GM19452 (cell line): ENCODE data around the gene LPAR2.
A peak's percentile ranks its signal among the peaks of the same experiment; 100 is the strongest.

Source experiments
- ATAC-seq: cut with Tn5 transposase; IDR thresholded peaks from one replicate; pipeline ENCODE4 v1.9.1; 2021; ENCODE audit not compliant: unreplicated experiment

LPAR2 gene

GRCh38 chr19:19654441-19654840, 26.4 kb upstream of the LPAR2 start:
- ATAC-seq: no peak

GRCh38 chr19:19653597-19654147, 25.7 kb upstream of the LPAR2 start:
- no peak for ATAC-seq

DNA sequence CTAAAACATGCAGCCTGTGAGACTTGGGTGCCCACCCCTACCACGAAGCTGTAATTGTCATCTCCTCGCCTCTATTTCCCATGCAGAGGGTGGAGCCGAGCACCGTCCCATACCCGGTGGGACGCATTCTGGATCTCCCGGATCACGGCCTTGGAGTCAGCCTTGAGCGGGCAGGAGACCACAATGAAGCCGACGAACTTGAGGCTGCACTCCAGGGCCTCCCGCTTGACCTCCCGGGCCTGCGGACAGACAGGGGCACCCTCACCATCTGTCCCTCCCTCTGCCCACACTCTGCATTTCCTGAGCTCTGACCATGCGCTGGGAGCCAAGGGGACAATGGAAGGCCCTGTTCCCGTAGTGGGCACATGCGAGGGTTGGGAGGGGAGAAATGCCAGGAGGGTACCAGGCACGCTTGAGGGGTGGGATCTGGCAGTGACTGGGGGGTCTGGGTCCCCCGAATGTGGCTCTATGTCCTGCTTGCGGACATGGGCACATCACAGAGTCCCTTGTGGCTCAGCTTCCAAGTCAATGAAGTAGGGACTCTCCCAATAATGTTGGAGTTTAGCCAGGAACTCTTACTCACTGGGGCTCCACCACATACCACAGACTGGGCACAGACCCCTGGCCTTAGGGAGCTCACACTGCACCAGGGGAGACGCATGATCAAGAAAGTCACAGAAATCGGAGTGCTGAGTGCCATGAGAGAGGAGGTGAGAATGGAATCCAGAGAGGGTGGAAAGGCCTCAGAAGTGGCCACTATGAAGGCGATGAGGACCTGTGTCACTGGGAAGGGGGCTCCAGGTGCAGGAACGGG, 24.7 kb upstream of the LPAR2 start:
- ATAC-seq: no peak

DNA sequence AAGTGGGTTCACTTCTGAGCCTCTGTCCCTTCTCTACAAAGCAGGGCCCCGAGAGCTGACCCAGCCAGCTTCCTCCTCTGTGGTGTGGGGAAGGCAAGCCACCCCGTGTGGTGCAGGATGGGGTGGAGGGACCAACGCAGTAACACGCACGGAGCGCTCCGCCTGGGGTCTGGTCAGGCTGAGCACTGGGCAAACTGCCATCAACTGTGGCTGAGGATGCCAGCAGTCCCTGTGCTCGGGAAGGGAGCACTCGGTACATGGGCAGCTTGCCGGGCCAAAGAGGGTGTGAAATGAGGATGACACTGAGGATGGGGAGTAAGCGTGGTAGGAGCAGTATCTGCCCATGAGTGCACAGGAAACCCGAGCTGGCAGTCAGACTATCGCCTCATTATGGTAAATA, 23.1 kb upstream of the LPAR2 start:
- no peak for ATAC-seq

- ATAC-seq: no peak
These were observed 22.3 kb upstream of the LPAR2 start for GRCh38 chr19:19650331-19650730.

DNA sequence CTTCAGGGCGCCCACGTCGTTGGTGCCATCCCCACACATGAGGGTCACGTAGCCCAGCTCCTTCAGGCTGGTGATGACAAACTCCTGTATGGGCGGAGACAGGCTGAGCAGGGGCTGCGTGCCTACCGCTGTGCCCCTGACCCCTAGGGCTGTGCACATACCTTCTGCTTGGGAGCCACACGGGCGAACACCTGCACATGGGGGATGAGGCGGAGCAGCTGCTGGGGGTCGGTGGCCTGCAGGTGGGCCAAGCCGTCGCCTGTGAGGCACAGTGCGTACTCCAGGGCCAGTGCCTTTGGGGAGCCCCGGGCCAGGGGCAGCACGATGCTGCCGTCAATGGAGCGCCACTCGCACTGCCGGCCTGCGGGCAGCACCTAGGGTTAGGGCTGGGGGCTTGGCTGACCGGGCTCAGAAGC, 21.6 kb upstream of the LPAR2 start:
- ATAC-seq: no peak

DNA sequence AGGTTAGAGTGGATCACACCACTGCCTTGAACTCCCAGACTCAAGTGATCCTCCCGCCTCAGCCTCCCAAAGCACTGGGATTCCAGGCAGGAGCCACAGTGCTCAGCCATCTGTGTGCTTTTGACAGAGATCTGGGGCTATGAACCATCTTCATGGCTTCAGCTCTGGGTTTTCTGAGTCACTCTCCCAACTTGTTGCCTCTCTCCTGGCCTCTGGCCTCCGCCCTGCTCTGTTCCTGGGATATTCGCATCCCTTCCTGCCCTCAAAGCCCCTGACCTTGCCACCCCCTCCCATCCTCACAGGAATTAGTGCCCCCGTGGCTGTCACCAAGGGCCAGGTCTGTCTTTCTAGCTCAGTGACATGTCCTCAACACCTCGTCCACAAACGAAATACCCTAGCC, 21.1 kb upstream of the LPAR2 start:
- ATAC-seq: no peak

GRCh38 chr19:19647037-19647835, 19.2 kb upstream of the LPAR2 start:
- no peak for ATAC-seq

DNA sequence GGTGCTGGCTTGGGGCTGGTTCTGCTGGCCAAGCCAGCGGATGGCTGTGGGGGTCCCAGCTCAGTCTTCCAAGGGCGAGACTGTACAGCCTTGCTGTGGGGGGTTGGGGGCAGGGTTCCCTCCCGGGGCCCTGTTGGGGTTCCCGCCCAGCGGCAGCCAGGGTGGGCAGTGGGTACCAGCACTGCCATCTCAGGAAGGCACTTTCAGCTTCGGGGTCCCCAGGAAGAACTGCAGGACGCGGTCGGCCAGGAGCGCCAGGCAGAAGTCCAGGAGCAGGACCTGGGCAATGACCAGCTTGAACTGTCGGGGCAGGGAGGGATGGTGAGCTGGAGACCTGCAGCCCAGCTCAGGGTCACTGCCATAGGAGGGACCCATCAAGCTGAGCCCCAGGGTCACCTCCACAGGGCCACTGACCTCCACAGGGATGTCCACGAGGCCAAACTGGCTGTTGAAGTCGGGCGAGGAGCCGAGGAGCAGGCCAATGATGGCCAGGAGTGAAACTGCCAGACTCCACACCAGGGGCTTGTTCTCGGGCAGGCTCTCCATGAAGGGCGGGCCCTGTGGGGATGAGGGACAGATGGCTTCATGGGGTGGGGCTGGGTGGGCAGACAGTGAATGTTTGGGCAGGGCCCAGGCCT, 17.3 kb upstream of the LPAR2 start:
- no peak for ATAC-seq

DNA sequence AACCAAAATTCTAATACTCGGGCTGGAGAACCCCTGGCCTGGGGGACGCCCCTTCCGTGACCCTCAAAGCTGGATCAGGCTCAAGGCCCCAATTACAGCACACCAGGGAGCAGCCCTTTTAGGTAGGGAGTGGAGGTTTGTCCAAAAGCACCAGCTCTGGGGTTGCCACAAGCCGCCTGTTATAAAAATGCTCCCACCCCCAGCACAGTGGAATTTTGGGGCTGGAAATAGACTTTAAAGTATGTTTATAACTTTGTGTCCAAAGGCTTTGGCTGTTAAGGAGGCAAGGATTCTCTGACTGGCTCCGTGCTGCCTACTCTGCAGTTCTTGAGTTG, 16.0 kb upstream of the LPAR2 start:
- no peak for ATAC-seq

DNA sequence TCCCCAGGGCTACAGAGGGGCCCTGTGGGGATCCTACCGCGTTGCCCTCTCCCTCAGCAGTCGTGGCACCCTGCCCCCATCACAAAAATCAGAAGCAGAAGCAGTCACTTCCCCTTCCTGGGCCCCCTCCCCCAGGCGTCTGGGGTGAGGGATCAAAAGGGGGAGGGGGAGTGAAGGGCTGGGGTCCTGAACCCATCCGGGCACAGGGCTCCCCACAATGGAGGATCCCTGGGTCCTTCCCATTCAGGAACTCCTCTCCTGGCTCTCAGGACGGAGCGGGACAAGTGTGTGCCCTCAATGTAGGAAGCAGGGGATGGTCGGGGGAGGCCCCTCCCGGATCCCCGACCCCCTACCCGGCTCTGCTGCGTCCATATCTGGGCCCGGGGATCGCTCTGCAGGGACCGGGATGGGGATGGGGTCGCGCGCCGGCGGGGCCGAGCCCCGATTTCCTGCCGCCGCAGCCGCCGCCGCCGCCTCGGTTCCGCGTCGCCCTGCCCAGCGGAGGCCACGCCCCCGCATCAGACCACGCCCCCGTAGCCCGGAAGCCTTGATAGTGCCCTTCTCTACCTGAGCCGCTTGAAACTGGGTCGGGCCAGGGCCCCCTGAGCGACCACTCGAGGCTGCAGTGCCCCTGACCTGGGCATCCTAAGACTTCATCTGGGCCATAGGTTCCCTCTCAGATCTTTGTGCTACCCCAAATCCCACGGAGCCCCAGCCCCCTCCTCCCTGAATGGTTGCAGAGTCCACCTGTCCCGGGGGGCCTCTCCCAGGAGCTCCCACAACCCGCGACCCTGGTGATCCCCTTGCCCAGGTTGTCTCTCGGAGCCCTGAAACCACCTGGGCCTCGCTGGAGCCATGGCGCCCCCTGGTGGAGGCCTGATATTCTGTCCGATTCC, 15.4 kb upstream of the LPAR2 start, which contains the start of gene GMIP:
TSS of gene GMIP (minus strand) at position 500 of the 896 bp plus-strand sequence. CDS start at position 372, 128 bp downstream.
- ATAC-seq: peak; percentile 67

GRCh38 chr19:19642506-19643157, 14.6 kb upstream of the LPAR2 start:
- ATAC-seq: peak; percentile 4

- ATAC-seq: no peak
These were observed 9.7 kb upstream of the LPAR2 start for GRCh38 chr19:19637523-19638251.

DNA sequence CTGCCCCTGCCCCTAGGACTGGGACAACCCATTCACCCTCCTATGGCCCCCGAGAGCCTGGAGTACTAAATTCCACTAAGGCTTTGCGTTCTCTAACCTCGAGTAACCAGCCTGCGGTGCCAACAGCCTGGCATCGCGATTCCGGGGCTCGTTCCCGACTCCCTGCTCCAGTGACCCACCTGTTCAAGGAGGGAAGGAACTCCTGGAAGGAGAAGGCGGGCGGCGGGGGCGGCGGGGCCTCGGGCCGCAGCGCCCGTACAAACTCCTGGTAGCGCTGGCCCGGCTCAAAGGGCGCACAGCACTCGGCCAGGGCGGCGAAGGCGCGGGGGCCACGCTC, 9.1 kb upstream of the LPAR2 start:
- no peak for ATAC-seq

DNA sequence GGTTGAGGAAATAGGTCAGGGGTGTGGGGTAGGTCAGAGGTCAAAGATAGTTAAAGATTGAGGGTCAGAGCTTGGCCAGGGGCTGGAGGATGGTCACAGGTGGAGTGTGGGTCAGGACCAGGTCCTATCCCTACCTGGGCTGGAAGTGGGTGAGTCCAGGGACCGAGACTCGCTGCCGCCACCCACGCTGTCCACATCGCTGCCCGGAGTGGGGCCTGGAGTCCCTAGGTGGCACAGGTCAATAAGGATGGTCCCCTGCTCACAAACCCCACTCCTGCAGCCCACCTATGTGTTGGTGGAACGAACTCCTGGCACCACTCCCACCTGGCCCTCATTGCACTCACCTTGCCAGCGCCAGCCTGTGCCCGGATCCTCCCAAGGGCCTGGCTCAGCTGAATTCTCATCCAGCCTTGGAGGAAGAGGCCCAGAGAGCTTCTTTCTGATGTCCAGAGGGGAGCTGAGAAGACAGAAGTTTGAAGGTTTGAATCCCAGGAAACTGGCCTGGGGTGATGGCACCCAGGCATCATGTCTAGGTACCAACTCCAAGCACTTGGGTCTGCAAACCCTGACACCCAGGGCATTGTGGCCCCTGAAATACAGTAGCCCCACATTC, 8.7 kb upstream of the LPAR2 start:
- no peak for ATAC-seq

DNA sequence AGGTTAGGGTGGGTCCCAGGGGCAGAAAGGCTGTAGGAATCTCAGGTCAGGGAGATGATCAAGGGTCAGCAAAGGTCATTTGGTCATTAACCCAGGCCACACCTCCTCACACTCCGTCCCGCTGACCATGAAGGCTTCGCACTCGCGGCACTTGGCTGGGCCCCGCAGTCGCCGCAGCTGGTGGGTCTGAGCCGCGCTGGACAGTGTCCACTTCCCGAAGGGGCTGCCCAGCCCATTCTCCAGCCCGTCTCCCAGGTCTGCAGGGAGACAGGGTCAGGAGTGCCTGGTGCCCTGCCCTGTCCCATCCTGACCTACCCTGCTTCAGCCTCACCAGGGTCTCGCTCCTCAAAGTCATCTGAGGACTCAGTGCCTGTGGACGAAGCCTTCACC, 7.3 kb upstream of the LPAR2 start:
- ATAC-seq: no peak

DNA sequence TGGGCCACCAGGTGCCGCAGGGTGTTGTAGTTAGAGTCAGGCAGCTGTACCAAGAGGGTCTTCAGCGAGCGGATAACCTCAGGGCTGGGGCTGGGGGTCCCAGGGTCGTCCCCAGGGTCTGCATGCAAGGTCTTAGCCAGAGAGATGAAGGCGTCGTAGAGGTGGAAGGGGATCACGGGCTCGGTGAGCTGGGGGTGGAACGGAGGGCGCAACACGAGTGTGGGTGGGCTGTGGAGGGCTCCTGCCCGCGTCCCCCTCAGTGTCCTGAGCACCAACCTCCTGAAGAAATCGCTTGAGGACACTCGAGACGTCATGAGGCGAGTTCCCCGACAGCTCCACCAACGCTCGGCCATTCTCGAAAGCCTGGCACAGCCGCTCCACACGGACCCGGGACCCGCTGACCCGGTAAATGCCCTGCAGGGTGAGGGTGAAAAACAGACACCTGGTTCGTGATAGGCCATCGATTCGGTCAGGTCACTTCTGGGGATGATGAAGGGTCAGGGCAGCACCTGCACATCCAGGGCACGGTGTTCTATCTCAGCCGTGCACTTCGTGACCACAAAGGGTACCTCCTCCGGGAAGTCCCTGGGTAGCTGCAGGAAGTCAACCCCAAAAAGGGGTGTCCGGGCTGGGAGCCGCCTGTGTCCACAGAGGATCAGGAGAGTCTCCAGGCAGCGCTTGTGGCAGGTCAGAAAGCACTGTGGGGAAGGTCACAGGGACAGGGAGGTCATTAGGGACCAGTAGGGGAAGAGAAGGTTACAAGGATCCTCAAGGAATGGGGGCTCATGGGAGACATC, 6.7 kb upstream of the LPAR2 start:
- ATAC-seq: no peak
